Gastroesophageal sphincter (tissue), 3 donors: ENCODE measurements around the gene PRR15L.

Experiments
- EP300 ChIP-seq: sonication (generic); formaldehyde crosslinking; IDR thresholded peaks from one replicate; pipeline ENCODE4 v1.6.1; 2017; ENCODE audit warnings: antibody characterized with exemption, mild to moderate bottlenecking
- POLR2A ChIP-seq, 2 donors: fragments of 450-650 bp; IDR thresholded peaks; one replicate each; pipeline ENCODE4 v1.6.1; 2017; ENCODE audit warnings: antibody characterized with exemption in 2 of 2, mild to moderate bottlenecking in 2 of 2, moderate library complexity in 1 of 2
- TF ChIP-seq, protein P1 (sequence below), 4 experiments: fragments of 200-600 bp in 2 of 4; fragments of 450-650 bp in 2 of 4; sonication (generic) in 1 of 4; IDR thresholded peaks; one replicate each; pipeline ENCODE4 v1.5.1; 2017 to 2019; ENCODE audit warnings: antibody characterized with exemption in 4 of 4, mild to moderate bottlenecking in 2 of 4, moderate library complexity in 2 of 4

GRCh38 chr17:47918991-47919390, 38.7 kb downstream of the PRR15L start:
- TF ChIP-seq, protein P1, sequence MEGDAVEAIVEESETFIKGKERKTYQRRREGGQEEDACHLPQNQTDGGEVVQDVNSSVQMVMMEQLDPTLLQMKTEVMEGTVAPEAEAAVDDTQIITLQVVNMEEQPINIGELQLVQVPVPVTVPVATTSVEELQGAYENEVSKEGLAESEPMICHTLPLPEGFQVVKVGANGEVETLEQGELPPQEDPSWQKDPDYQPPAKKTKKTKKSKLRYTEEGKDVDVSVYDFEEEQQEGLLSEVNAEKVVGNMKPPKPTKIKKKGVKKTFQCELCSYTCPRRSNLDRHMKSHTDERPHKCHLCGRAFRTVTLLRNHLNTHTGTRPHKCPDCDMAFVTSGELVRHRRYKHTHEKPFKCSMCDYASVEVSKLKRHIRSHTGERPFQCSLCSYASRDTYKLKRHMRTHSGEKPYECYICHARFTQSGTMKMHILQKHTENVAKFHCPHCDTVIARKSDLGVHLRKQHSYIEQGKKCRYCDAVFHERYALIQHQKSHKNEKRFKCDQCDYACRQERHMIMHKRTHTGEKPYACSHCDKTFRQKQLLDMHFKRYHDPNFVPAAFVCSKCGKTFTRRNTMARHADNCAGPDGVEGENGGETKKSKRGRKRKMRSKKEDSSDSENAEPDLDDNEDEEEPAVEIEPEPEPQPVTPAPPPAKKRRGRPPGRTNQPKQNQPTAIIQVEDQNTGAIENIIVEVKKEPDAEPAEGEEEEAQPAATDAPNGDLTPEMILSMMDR (IDR thresholded peaks at IDR 0.05): no peak
- TF ChIP-seq POLR2A (IDR thresholded peaks at IDR 0.05): no peak
- no peak for TF ChIP-seq EP300
